Breast epithelium (tissue), 4 donors: ENCODE data around the gene SHANK2. TPM values are rescaled to one million over a fixed set of nuclear protein-coding genes. Genes with fewer than 3 reads are reported as not detected.
A peak's percentile ranks its signal among the peaks of the same experiment; 100 is the strongest.

ENCODE experiments used
- DNase-seq, 2 donors: peaks; one replicate each; pipeline ENCODE4 v3.0.0-alpha.2; 2019; ENCODE audit warnings: low spot score in 2 of 2
- H3K27ac ChIP-seq, 2 donors: fragments of 200-600 bp; sonication (generic) in 1 of 2; one replicate each; pipeline ENCODE4 v1.5.1; 2016 to 2019; ENCODE audit warnings: mild to moderate bottlenecking in 1 of 2
- H3K27me3 ChIP-seq, 2 donors: fragments of 200-600 bp; sonication (generic) in 1 of 2; one replicate each; pipeline versions ENCODE4 v1.5.1 to v1.6.0; 2017 to 2019; ENCODE audit warnings: control low read depth in 1 of 2, mild to moderate bottlenecking in 1 of 2
- H3K36me3 ChIP-seq: fragments of 200-600 bp; one replicate; pipeline ENCODE4 v1.5.1; 2019
- H3K4me1 ChIP-seq, 2 donors: fragments of 200-600 bp; sonication (generic); one replicate each; pipeline ENCODE4 v1.5.1; 2016 to 2019; ENCODE audit warnings: control low read depth in 1 of 2
- H3K4me3 ChIP-seq, 3 donors: fragments of 200-600 bp; sonication (generic); 1 replicate in 2 of 3; 2 replicates in 1 of 3; pipeline ENCODE4 v1.5.1; 2016 to 2019; ENCODE audit warnings: mild to moderate bottlenecking in 3 of 3, moderate library complexity in 2 of 3
- H3K9me3 ChIP-seq, 2 donors: fragments of 200-600 bp; sonication (generic) in 1 of 2; one replicate each; pipeline ENCODE4 v1.5.1; 2016 to 2019; ENCODE audit warnings: control low read depth in 1 of 2
- POLR2A ChIP-seq: fragments of 450-650 bp; IDR thresholded peaks from one replicate; pipeline ENCODE4 v1.6.1; 2016; ENCODE audit warnings: antibody characterized with exemption, mild to moderate bottlenecking, moderate library complexity
- POLR2AphosphoS5 ChIP-seq, 3 donors: sonication (generic); formaldehyde crosslinking; IDR thresholded peaks; one replicate each; pipeline ENCODE4 v1.6.1; 2017; ENCODE audit warnings: antibody characterized with exemption in 3 of 3
- intact Hi-C: fragments of 100-400 bp; cut with DNase I; formaldehyde crosslinking; loops from one replicate; pipeline ENCODE4 v1.15.1; 2023; ENCODE audit warnings: low total_unique reads
- total RNA-seq, 3 donors: library from RNA; depleted of rRNA; stranded (reverse); fragments of >200 nt; gene quantifications; one replicate each; pipeline ENCODE4 v1.1.0, GENCODE V29; 2016
- TF ChIP-seq, protein P1 (sequence below), 3 donors: fragments of 450-650 bp; IDR thresholded peaks; one replicate each; pipeline ENCODE4 v1.5.1; 2016 to 2017; ENCODE audit warnings: antibody characterized with exemption in 3 of 3, mild to moderate bottlenecking in 3 of 3, moderate library complexity in 3 of 3

Gene SHANK2
- total RNA-seq, 3 donors from 2014 or later, result 1.3 to 38.8 (median 33.1) TPM

GRCh38 chr11:71263386-71263785, 11.0 kb upstream of the SHANK2 start:
- Histone ChIP-seq H3K36me3 (no peaks in the 10 kb centered on the region), H3K9me3 (no peaks in the 10 kb centered on the region), H3K27me3 (no peaks in the 10 kb centered on the region), H3K4me3 (no peak overlapping the region), H3K27ac (no peak overlapping the region), H3K4me1 (no peaks in the 10 kb centered on the region)
- intact Hi-C loops, result no loop called here
- TF ChIP-seq POLR2A (no peak), POLR2AphosphoS5 (IDR thresholded peaks at IDR 0.05) (no peak)
- TF ChIP-seq, protein P1, sequence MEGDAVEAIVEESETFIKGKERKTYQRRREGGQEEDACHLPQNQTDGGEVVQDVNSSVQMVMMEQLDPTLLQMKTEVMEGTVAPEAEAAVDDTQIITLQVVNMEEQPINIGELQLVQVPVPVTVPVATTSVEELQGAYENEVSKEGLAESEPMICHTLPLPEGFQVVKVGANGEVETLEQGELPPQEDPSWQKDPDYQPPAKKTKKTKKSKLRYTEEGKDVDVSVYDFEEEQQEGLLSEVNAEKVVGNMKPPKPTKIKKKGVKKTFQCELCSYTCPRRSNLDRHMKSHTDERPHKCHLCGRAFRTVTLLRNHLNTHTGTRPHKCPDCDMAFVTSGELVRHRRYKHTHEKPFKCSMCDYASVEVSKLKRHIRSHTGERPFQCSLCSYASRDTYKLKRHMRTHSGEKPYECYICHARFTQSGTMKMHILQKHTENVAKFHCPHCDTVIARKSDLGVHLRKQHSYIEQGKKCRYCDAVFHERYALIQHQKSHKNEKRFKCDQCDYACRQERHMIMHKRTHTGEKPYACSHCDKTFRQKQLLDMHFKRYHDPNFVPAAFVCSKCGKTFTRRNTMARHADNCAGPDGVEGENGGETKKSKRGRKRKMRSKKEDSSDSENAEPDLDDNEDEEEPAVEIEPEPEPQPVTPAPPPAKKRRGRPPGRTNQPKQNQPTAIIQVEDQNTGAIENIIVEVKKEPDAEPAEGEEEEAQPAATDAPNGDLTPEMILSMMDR (IDR thresholded peaks at IDR 0.05), result no peak
- no peak for DNase-seq

DNA sequence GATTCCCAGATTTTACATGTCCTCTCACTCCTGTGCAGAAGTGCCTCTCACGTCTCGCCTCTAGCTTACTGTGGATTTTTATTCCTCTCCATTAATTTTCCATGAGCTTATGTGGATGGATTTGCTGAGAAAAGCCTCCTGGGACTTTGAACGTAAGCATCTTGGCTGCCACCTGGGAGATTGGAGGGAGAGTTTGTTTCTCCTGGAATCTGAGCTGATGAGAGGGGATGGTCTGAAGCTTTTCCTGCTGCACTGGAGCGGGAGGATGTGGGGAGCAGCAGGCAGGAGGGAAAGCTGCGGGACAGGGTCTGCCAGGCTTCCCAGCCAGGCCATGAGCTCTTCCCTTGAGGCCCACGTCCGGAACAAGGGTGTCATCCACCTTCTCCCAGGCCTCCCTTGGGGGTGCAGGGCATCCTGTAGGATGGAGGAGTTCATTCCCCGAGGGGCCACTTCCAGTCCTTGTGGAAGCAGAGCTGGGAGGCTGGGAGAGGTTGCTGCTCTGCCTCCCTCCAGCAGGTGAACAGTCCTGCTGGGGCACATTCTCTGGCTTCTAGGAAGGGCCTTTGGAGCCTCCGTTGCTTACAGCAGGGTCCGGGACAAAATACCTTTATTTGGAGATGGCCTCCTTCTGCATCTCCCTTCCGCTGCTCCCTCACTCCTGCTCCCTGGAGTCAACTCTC, 3.6 kb upstream of the SHANK2 start:
- Histone ChIP-seq H3K4me1 (peaks cover 0 to 4% of the 10 kb centered on the region in 2 donors), H3K36me3 (no peaks in the 10 kb centered on the region), H3K27ac (no peak overlapping the region), H3K9me3 (no peaks in the 10 kb centered on the region), H3K27me3 (peaks cover 0 to 12% of the 10 kb centered on the region in 2 donors), H3K4me3 (no peak overlapping the region)
- TF ChIP-seq, protein P1 (IDR thresholded peaks at IDR 0.05), result peak in 1 of 3 donors; percentile 12
- TF ChIP-seq POLR2AphosphoS5 (IDR thresholded peaks at IDR 0.05) (no peak), POLR2A (no peak)
- intact Hi-C loops, result no loop called here
- DNase-seq, result peak in 1 of 2 donors; percentile 47

DNA sequence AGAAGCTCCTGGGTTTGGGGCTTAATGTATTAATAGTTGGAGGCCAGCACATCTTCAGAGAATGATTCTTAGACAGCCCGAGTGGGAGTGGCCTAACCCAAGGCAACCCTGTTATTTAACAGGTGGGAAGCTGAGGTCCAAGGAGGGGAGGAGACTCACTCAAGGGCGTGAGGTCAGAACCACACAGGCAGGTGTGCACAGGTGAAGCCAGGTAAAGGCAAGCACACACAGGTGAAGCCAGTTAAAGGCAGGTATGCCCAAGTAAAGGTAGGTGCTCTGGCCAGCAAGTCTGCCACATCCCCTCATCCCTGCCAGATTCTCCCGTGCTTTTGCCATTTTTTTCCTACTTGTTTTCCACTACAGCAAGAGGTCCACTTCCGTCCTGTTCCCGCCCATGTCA, 2.9 kb upstream of the SHANK2 start:
- DNase-seq, result peak in 1 of 2 donors; percentile 24
- intact Hi-C loops, result no loop called here
- H3K27me3 ChIP-seq, result peaks cover 0 to 19% of the 10 kb centered on the region in 2 donors
- peaks cover 0 to 4% of the 10 kb centered on the region in 2 donors for H3K4me1 ChIP-seq
- no peak for TF ChIP-seq POLR2AphosphoS5 (IDR thresholded peaks at IDR 0.05)
- TF ChIP-seq POLR2A, result no peak
- TF ChIP-seq, protein P1 (IDR thresholded peaks at IDR 0.05), result no peak
- H3K4me3 ChIP-seq, result no peak overlapping the region
- H3K9me3 ChIP-seq, result no peaks in the 10 kb centered on the region
- no peaks in the 10 kb centered on the region for H3K36me3 ChIP-seq
- no peak overlapping the region for H3K27ac ChIP-seq

GRCh38 chr11:71253794-71254193, 1.4 kb upstream of the SHANK2 start:
- peaks cover 0 to 4% of the 10 kb centered on the region in 2 donors for H3K4me1 ChIP-seq
- TF ChIP-seq, protein P1 (IDR thresholded peaks at IDR 0.05), result no peak
- TF ChIP-seq POLR2AphosphoS5 (IDR thresholded peaks at IDR 0.05), result no peak
- no peak for TF ChIP-seq POLR2A
- H3K36me3 ChIP-seq, result no peaks in the 10 kb centered on the region
- DNase-seq, result peak in 1 of 2 donors; percentile 25
- H3K27me3 ChIP-seq, result peaks cover 0 to 25% of the 10 kb centered on the region in 2 donors
- no peaks in the 10 kb centered on the region for H3K9me3 ChIP-seq
- intact Hi-C loops, result no loop called here
- peak overlapping the region in 1 of 2 donors; percentile 16 for H3K27ac ChIP-seq
- H3K4me3 ChIP-seq, result no peak overlapping the region
